ENCODE measurements around the gene C19orf67. TPM values are rescaled to one million over a fixed set of nuclear protein-coding genes. Genes with fewer than 3 reads are reported as not detected.

C19orf67 gene
- total RNA-seq, 2 donors from 2014 or later: 0.42 TPM; not detected in 1

GRCh38 chr19:14081797-14082674, 3.5 kb downstream of the C19orf67 start:
- Mint-ChIP-seq H3K9me3 (no peaks in the 10 kb centered on the region), H3K4me1 (peaks cover 3% of the 10 kb centered on the region), H3K4me3 (peak overlapping the region; percentile 93), H3K36me3 (ENCODE audit: low read depth) (peaks cover 13% of the 10 kb centered on the region), H3K27ac (peak overlapping the region; percentile 98), H3K27me3 (no peaks in the 10 kb centered on the region)
- ATAC-seq (replicated peaks): peak; percentile 36

- Mint-ChIP-seq H3K4me3 (peak overlapping the region; percentile 93), H3K9me3 (no peaks in the 10 kb centered on the region), H3K27me3 (no peaks in the 10 kb centered on the region), H3K36me3 (ENCODE audit: low read depth) (peaks cover 7% of the 10 kb centered on the region), H3K4me1 (peaks cover 3% of the 10 kb centered on the region), H3K27ac (peak overlapping the region; percentile 98)
- peak; percentile 96 for ATAC-seq (replicated peaks)
Measured at GRCh38 chr19:14080887-14081796, 4.4 kb downstream of the C19orf67 start.

GRCh38 chr19:14078411-14078810, 7.2 kb downstream of the C19orf67 start:
- ATAC-seq (replicated peaks): no peak
- Mint-ChIP-seq H3K27ac (no peak overlapping the region), H3K27me3 (no peaks in the 10 kb centered on the region), H3K4me3 (no peak overlapping the region), H3K9me3 (no peaks in the 10 kb centered on the region), H3K36me3 (ENCODE audit: low read depth) (peaks cover 7% of the 10 kb centered on the region), H3K4me1 (no peaks in the 10 kb centered on the region)

GRCh38 chr19:14073925-14074838, 11.4 kb downstream of the C19orf67 start:
- H3K9me3 Mint-ChIP-seq: no peaks in the 10 kb centered on the region
- no peaks in the 10 kb centered on the region for H3K4me1 Mint-ChIP-seq
- peak; percentile 24 for ATAC-seq (replicated peaks)
- peak overlapping the region; percentile 92 for H3K4me3 Mint-ChIP-seq
- H3K27ac Mint-ChIP-seq: peak overlapping the region; percentile 82
- H3K27me3 Mint-ChIP-seq: no peaks in the 10 kb centered on the region
- no peaks in the 10 kb centered on the region for H3K36me3 Mint-ChIP-seq (ENCODE audit: low read depth)

DNA sequence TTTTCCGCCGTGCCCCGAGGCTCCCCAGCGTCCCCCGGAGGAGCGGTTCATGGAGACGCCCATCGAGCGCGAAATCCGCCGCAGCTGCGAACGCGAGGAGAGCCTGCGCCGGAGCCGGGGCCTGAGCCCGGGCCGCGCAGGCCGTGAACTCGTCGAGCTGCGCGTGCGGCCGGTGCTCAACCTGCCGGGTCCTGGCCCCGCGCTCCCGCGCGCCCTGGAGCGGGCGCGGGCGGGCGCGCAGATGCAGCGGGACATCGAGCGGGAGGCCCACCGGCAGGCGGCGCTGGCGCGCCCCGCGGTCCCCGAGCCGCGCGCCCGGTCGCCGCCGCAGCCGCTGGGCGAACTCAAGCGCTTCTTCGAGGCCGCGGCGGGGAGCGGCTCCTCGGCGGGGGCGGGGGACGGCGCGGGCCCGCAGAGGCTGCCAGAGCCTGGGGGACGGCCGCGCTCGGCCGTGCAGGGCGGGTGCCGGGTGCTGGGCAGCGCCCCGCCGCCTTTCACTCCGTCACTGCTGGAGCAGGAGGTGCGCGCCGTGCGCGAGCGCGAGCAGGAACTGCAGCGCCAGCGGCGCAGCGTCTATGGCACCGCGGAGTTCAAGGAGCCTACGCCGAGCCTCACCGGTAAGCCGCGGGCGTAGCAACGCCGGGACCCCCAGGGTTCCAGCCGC, 12.2 kb downstream of the C19orf67 start:
- peak; percentile 74 for ATAC-seq (replicated peaks)
- no peaks in the 10 kb centered on the region for H3K27me3 Mint-ChIP-seq

GRCh38 chr19:14072535-14073260, 12.9 kb downstream of the C19orf67 start, which contains the start of gene MISP3:
Gene MISP3, plus strand, starts transcription at chr19:14072786. Its CDS starts 524 bp downstream, at chr19:14073310.
- H3K4me3 Mint-ChIP-seq: peak within 1 kb of the TSS; percentile 92
- H3K27me3 Mint-ChIP-seq: no peaks in the 10 kb centered on the region
- H3K27ac Mint-ChIP-seq: peak within 1 kb of the TSS; percentile 82
- H3K36me3 Mint-ChIP-seq (ENCODE audit: low read depth): no peaks in the 10 kb centered on the region
- H3K9me3 Mint-ChIP-seq: no peaks in the 10 kb centered on the region
- peak; percentile 44 for ATAC-seq (replicated peaks)
- H3K4me1 Mint-ChIP-seq: no peaks in the 10 kb centered on the region

More for the DNA sequence above, 12.2 kb downstream of the C19orf67 start:
- no peaks in the 10 kb centered on the region for H3K36me3 Mint-ChIP-seq (ENCODE audit: low read depth)
- no peaks in the 10 kb centered on the region for H3K4me1 Mint-ChIP-seq
- no peaks in the 10 kb centered on the region for H3K9me3 Mint-ChIP-seq
- peak overlapping the region; percentile 92 for H3K4me3 Mint-ChIP-seq
- H3K27ac Mint-ChIP-seq: peak overlapping the region; percentile 82

DNA sequence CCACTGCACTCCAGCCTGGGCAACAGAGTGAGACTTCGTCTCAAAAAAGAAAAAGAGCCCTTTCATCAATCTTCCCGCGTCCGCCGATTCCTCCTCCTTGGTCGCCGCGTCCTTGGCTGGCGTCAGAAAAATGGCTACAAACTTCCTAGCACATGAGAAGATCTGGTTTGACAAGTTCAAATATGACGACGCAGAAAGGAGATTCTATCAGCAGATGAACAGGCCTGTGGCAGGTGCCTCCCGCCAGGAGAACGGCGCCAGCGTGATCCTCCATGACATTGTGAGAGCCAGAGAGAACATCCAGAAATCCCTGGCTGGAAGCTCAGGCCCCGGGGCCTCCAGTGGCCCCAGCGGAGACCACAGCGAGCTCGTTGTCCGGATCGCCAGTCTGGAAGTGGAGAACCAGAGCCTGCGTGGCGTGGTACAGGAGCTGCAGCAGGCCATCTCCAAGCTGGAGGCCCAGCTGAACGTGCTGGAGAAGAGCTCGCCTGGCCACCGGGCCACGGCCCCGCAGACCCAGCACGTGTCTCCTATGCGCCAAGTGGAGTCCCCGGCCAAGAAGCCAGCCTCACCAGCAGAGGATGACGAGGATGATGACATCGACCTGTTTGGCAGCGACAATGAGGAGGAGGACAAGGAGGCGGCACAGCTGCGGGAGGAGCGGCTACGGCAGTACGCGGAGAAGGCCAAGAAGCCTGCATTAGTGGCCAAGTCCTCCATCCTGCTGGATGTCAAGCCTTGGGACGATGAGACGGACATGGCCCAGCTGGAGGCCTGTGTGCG, 15.1 kb downstream of the C19orf67 start:
- Mint-ChIP-seq H3K4me1 (no peaks in the 10 kb centered on the region), H3K9me3 (no peaks in the 10 kb centered on the region)
- ATAC-seq (replicated peaks): no peak

GRCh38 chr19:14066134-14066533, 19.4 kb downstream of the C19orf67 start:
- H3K4me1 Mint-ChIP-seq: no peaks in the 10 kb centered on the region
- no peaks in the 10 kb centered on the region for H3K9me3 Mint-ChIP-seq
- H3K36me3 Mint-ChIP-seq (ENCODE audit: low read depth): no peaks in the 10 kb centered on the region
- no peak overlapping the region for H3K4me3 Mint-ChIP-seq
- ATAC-seq (replicated peaks): no peak
- H3K27me3 Mint-ChIP-seq: no peaks in the 10 kb centered on the region
- H3K27ac Mint-ChIP-seq: no peak overlapping the region

More for the DNA sequence above, 15.1 kb downstream of the C19orf67 start:
- peak overlapping the region; percentile 42 for H3K4me3 Mint-ChIP-seq
- no peak overlapping the region for H3K27ac Mint-ChIP-seq
- no peaks in the 10 kb centered on the region for H3K36me3 Mint-ChIP-seq (ENCODE audit: low read depth)
- H3K27me3 Mint-ChIP-seq: no peaks in the 10 kb centered on the region

GRCh38 chr19:14063105-14063504, 22.5 kb downstream of the C19orf67 start:
- ATAC-seq (replicated peaks): no peak
- H3K27me3 Mint-ChIP-seq: peaks cover 8% of the 10 kb centered on the region

DNA sequence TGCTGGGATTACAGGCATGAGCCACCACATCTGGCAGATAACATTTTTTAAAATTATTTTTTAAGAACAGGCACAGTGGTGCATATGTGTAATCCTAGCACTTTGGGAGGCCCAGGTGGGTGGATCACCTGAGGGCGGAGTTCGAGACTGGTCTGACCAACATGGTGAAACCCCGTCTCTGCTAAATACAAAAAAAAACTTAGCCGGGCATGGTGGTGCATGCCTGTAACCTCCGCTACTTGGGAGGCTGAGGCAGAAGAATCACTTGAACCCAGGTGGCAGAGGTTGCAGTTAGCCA, 23.1 kb downstream of the C19orf67 start:
- no peak for ATAC-seq (replicated peaks)
- Mint-ChIP-seq H3K4me1 (peaks cover 8% of the 10 kb centered on the region), H3K27me3 (peaks cover 11% of the 10 kb centered on the region), H3K9me3 (no peaks in the 10 kb centered on the region), H3K4me3 (no peak overlapping the region), H3K27ac (no peak overlapping the region), H3K36me3 (ENCODE audit: low read depth) (no peaks in the 10 kb centered on the region)

More at GRCh38 chr19:14063105-14063504, 22.5 kb downstream of the C19orf67 start:
- H3K9me3 Mint-ChIP-seq: no peaks in the 10 kb centered on the region
- H3K4me1 Mint-ChIP-seq: peaks cover 8% of the 10 kb centered on the region
- no peak overlapping the region for H3K27ac Mint-ChIP-seq
- H3K36me3 Mint-ChIP-seq (ENCODE audit: low read depth): no peaks in the 10 kb centered on the region
- H3K4me3 Mint-ChIP-seq: no peak overlapping the region

- Mint-ChIP-seq H3K9me3 (no peaks in the 10 kb centered on the region), H3K27me3 (peaks cover 11% of the 10 kb centered on the region), H3K27ac (no peak within 1 kb of the TSS), H3K4me3 (no peak within 1 kb of the TSS), H3K4me1 (peaks cover 8% of the 10 kb centered on the region), H3K36me3 (ENCODE audit: low read depth) (no peaks in the 10 kb centered on the region)
- no peak for ATAC-seq (replicated peaks)
Measured at GRCh38 chr19:14061751-14062557, 23.6 kb downstream of the C19orf67 start, which contains the start of gene PALM3. Gene PALM3, minus strand, starts transcription at chr19:14062076. Its CDS starts 96 bp downstream, at chr19:14061980.

All from activated T-helper 17 cell treated with anti-CD3 and anti-CD28 coated beads, Interleukin-2, amount 50 U/mL, for 72 hours (primary cell).